ENCODE measurements around the gene ADH5.
"Not testable (repeated sequence)": the region's sequence is repeated elsewhere in the genome, so short reads cannot be mapped to it uniquely, and the experiment has no call there.

ADH5 gene

DNA sequence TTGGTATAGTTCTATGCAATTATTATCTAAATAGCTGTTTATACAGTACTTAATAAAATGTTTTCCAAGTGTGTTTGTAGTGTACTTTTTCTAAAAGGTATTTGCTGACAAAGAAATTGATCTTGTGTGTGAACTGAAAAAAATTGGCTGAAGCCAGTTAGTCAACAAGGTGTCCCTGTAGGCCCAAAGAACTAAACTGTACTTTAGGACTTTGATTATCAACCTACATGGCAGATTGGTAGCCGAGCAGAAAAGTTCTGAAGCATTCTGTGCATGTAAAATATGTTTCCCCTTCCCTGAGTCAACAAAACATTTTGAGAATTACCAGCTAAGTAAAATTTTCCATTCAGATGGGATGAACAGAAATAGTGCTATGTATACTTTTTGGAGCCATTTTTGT is 21.0 kb downstream of the ADH5 start:
- DNase-seq (ENCODE audit: low spot score): no peak
- TF ChIP-seq, protein P1, sequence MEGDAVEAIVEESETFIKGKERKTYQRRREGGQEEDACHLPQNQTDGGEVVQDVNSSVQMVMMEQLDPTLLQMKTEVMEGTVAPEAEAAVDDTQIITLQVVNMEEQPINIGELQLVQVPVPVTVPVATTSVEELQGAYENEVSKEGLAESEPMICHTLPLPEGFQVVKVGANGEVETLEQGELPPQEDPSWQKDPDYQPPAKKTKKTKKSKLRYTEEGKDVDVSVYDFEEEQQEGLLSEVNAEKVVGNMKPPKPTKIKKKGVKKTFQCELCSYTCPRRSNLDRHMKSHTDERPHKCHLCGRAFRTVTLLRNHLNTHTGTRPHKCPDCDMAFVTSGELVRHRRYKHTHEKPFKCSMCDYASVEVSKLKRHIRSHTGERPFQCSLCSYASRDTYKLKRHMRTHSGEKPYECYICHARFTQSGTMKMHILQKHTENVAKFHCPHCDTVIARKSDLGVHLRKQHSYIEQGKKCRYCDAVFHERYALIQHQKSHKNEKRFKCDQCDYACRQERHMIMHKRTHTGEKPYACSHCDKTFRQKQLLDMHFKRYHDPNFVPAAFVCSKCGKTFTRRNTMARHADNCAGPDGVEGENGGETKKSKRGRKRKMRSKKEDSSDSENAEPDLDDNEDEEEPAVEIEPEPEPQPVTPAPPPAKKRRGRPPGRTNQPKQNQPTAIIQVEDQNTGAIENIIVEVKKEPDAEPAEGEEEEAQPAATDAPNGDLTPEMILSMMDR (IDR thresholded peaks at IDR 0.05; ENCODE audit: extremely low read depth, missing control alignments): no peak

DNA sequence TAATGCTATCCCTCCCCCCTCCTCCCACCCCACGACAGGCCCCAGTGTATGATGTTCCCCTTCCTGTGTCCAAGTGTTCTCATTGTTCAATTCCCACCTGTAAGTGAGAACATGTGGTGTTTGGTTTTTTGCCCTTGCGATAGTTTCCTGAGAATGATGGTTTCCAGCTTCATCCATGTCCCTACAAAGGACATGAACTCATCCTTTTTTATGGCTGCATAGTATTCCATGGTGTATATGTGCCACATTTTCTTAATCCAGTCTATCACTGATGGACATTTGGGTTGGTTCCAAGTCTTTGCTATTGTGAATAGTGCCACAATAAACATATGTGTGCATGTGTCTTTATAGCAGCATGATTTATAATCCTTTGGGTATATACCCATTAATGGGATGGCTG is 23.1 kb downstream of the ADH5 start:
- DNase-seq (ENCODE audit: low spot score): not testable (repeated sequence)

DNA sequence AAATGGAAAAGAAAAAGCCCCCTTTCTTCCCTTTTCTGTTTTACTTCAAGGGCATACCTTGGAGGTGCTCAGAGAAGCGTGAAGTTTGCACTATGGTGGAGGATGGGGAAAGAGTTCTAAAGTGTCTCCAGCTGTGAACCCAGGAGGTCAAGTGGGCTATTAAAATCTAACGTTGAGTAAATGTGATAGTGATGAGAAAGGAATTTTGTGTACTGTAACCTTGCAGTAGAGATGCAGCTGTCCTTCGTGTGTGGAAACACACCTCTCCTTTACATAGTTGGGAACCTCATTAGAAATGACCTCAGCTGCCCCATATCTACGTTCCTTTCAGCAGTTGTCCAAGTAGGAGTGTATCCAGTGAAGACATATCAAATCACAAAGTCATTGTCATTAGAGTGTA is 26.5 kb downstream of the ADH5 start:
- no peak for DNase-seq (ENCODE audit: low spot score)
- TF ChIP-seq, protein P1 (IDR thresholded peaks at IDR 0.05; ENCODE audit: extremely low read depth, missing control alignments): no peak

DNA sequence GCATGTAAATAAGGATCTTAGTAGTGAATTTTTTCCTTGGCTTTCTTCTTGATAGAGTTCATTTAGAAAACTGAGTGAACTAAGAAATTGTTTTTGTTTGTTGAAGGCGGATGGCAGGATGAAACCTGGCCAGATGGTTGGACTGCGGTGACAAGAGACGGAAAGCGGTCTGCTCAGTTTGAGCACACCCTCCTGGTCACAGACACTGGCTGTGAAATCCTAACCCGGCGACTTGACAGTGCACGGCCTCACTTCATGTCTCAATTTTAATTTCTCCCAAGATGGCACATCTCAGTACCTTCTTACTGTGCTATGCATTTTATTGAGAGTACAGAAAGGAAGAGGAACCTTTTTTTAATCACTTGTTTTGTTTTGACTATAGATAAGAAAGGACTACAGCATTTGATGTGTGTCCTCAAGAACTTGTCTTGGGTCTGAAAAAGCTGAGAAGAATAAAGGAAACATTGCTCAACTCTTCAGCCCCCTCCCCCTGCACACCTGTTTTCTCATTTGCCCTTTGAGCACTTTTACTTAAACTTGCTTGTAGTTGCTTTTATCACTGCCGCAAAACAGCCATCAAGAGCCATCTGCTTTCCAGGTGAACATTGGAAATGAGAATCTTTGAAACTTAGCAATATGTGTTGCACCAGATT is 27.4 kb downstream of the ADH5 start:
- TF ChIP-seq, protein P1 (IDR thresholded peaks at IDR 0.05; ENCODE audit: extremely low read depth, missing control alignments): no peak
- no peak for DNase-seq (ENCODE audit: low spot score)

DNA sequence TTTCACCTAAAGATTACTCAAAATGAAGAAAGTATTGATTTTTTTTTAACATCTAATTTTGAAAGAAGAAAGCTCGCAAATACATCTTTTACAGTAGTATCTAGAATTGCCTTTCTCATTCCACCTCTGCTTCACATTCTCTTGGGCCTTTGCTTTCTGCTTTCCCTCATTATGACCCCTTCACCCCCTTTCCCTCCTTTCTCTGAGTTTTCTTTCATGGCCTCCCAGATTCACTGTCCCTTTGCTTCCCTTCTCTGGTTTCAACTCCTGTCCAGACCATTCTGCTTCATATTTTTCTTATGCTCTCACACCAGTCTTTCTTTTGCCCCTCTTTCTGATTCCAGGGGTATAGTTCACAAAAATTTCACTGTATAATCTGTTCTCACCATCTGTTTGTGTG is 29.0 kb downstream of the ADH5 start:
- DNase-seq (ENCODE audit: low spot score): no peak
- TF ChIP-seq, protein P1 (IDR thresholded peaks at IDR 0.05; ENCODE audit: extremely low read depth, missing control alignments): no peak

DNA sequence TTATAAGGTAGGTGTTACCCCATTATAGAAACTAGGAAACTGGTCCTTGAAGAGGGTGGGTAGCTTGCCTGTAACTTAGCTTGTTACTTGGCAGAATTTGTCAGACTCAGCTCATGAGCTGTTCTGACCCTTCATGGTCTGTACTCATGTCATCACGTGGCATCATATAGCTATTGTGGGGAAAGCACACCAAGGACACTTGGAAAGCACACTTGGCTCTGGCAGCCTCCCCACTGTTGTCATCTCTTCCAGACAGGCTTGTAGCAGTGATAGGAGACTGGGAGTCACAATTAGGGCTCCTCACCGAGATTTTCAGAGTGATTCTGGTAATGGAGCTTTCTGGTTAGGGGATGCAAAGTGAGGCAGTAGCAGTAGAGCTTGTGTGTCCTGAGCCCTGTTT is 30.4 kb downstream of the ADH5 start:
- no peak for DNase-seq (ENCODE audit: low spot score)
- TF ChIP-seq, protein P1 (IDR thresholded peaks at IDR 0.05; ENCODE audit: extremely low read depth, missing control alignments): no peak

DNA sequence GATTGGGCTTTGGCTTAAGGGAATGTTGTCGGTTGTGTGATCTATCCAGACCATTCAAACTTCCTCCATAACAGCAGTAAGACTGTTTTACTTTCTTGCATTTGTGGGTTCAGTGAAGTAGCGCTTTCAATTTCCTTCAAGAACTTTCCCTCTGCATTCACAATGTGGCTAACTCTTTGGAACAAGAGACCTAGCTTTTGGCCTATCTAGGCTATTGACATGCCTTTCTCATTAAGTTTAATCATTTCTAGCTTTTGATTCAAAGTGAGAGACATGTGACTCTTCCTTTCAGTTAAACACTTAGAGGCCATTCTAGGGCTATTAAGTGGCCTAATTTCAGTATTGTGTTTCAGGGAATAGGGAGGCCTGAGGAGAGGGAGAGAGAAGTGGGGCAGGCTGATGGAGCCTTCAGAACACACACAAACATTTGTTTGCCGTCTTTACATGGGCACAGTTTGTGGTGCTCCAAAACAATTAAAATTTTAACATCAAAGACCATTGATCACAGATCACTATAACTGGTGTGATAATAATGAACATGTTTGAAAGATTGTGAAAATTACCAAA is 34.1 kb downstream of the ADH5 start:
- no peak for DNase-seq (ENCODE audit: low spot score)
- TF ChIP-seq, protein P1 (IDR thresholded peaks at IDR 0.05; ENCODE audit: extremely low read depth, missing control alignments): no peak

DNA sequence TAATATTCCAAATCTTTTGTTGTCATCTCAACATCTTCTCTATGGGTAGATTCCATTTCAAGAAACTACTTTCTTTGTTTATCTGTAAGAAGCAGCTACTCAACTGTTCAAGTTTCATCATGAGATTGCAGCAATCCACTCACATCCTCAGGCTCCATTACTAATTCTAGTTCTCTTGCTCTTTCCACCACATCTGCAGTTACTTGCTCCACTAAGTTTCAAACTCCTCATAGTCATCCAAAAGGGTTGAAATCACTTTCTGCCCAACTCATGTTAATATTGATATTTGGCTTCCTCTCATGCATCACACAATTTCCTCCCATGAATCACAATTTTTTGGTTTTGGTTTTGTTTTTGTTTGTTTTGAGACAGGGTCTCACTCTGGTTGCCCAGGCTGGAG is 35.7 kb downstream of the ADH5 start:
- no peak for DNase-seq (ENCODE audit: low spot score)
- TF ChIP-seq, protein P1 (IDR thresholded peaks at IDR 0.05; ENCODE audit: extremely low read depth, missing control alignments): no peak

All from GM20000 (cell line).